Upper lobe of right lung (tissue), 1 donor: ENCODE measurements around the gene D2HGDH. TPM values are rescaled to one million over a fixed set of nuclear protein-coding genes. Genes with fewer than 3 reads are reported as not detected.
A peak's percentile ranks its signal among the peaks of the same experiment; 100 is the strongest.

ENCODE experiments used
- ATAC-seq: fragments of 200-7000 bp; cut with Tn5 transposase; one replicate; pipeline ENCODE4 v1.9.1; 2020; ENCODE audit warnings: mild to moderate bottlenecking, moderate library complexity
- DNase-seq: peaks from one replicate; pipeline ENCODE4 v3.0.0-alpha.2; 2020
- H3K27ac ChIP-seq: fragments of 200-600 bp; one replicate; pipeline ENCODE4 v1.8.0; 2022
- H3K27me3 ChIP-seq: fragments of 200-600 bp; one replicate; pipeline ENCODE4 v1.8.0; 2022; ENCODE audit warnings: mild to moderate bottlenecking
- H3K36me3 ChIP-seq: fragments of 200-600 bp; one replicate; pipeline ENCODE4 v1.8.0; 2022
- H3K4me1 ChIP-seq: fragments of 200-600 bp; one replicate; pipeline ENCODE4 v1.8.0; 2022
- H3K4me3 ChIP-seq: fragments of 200-600 bp; one replicate; pipeline ENCODE4 v1.8.0; 2022; ENCODE audit warnings: mild to moderate bottlenecking
- H3K9me3 ChIP-seq: fragments of 200-600 bp; one replicate; pipeline ENCODE4 v1.8.0; 2022
- CTCF ChIP-seq: fragments of 200-600 bp; IDR thresholded peaks from one replicate; pipeline ENCODE4 v1.8.0; 2022; ENCODE audit warnings: antibody characterized with exemption
- intact Hi-C: fragments of 100-400 bp; cut with DNase I; formaldehyde crosslinking; loops from one replicate; pipeline ENCODE4 v1.11.0; 2022
- total RNA-seq: library from RNA; stranded (reverse); fragmentation: NEBNext Ultra II Directional; extraction: Animal tissue kit (Norgen Biotek cat#: 25700); gene quantifications from one replicate; pipeline ENCODE4 v1.2.1, GENCODE V29; 2021
- donor health status: DM: no; HTN: yes; CAD: no; lungs with severe emphysema.

Gene D2HGDH
- total RNA-seq, 1 donor from 2014 or later: 28.8 TPM

- DNase-seq: no peak
- Histone ChIP-seq H3K27ac (no peak overlapping the region), H3K27me3 (no peaks in the 10 kb centered on the region), H3K36me3 (peaks cover 46% of the 10 kb centered on the region), H3K4me1 (no peaks in the 10 kb centered on the region), H3K9me3 (no peaks in the 10 kb centered on the region), H3K4me3 (no peak overlapping the region)
- ATAC-seq: no peak
- no peak for TF ChIP-seq CTCF
- intact Hi-C loops: no loop called here
These were observed 12.6 kb upstream of the D2HGDH start for GRCh38 chr2:241721852-241722251.

GRCh38 chr2:241722896-241723454, 11.5 kb upstream of the D2HGDH start:
- DNase-seq (no peak), ATAC-seq (no peak)
- Histone ChIP-seq H3K4me1 (no peaks in the 10 kb centered on the region), H3K4me3 (no peak overlapping the region), H3K36me3 (peaks cover 42% of the 10 kb centered on the region), H3K9me3 (no peaks in the 10 kb centered on the region), H3K27me3 (no peaks in the 10 kb centered on the region), H3K27ac (no peak overlapping the region)
- intact Hi-C loops: no loop called here
- no peak for TF ChIP-seq CTCF

GRCh38 chr2:241724259-241724974, 10.0 kb upstream of the D2HGDH start:
- H3K27me3 ChIP-seq: no peaks in the 10 kb centered on the region
- H3K4me3 ChIP-seq: no peak overlapping the region
- no peak for ATAC-seq
- intact Hi-C loops: no loop called here
- no peaks in the 10 kb centered on the region for H3K9me3 ChIP-seq
- TF ChIP-seq CTCF: peak; percentile 35
- H3K36me3 ChIP-seq: peaks cover 32% of the 10 kb centered on the region
- H3K4me1 ChIP-seq: no peaks in the 10 kb centered on the region
- H3K27ac ChIP-seq: no peak overlapping the region
- DNase-seq: no peak

- intact Hi-C loops: no loop called here
- no peak overlapping the region for H3K27ac ChIP-seq
These were observed 9.2 kb upstream of the D2HGDH start for GRCh38 chr2:241724975-241725870.

GRCh38 chr2:241726459-241726858, 8.0 kb upstream of the D2HGDH start:
- H3K27me3 ChIP-seq: no peaks in the 10 kb centered on the region
- no peak overlapping the region for H3K4me3 ChIP-seq
- H3K9me3 ChIP-seq: no peaks in the 10 kb centered on the region
- intact Hi-C loops: no loop called here
- no peak for TF ChIP-seq CTCF
- ATAC-seq: no peak
- no peaks in the 10 kb centered on the region for H3K4me1 ChIP-seq
- no peak for DNase-seq
- H3K27ac ChIP-seq: no peak overlapping the region
- H3K36me3 ChIP-seq: peaks cover 14% of the 10 kb centered on the region

More at GRCh38 chr2:241724975-241725870, 9.2 kb upstream of the D2HGDH start:
- no peak for DNase-seq
- H3K9me3 ChIP-seq: no peaks in the 10 kb centered on the region
- no peaks in the 10 kb centered on the region for H3K4me1 ChIP-seq
- ATAC-seq: peak; percentile 7
- no peaks in the 10 kb centered on the region for H3K27me3 ChIP-seq
- H3K36me3 ChIP-seq: peaks cover 24% of the 10 kb centered on the region
- no peak overlapping the region for H3K4me3 ChIP-seq
- TF ChIP-seq CTCF: no peak
